ENCODE data around the gene ANKRD9.
A peak's percentile ranks its signal among the peaks of the same experiment; 100 is the strongest.
"Not testable (repeated sequence)": the region's sequence is repeated elsewhere in the genome, so short reads cannot be mapped to it uniquely, and the experiment has no call there.

The ANKRD9 gene

GRCh38 chr14:102537981-102538601, 28.5 kb upstream of the ANKRD9 start:
- DNase-seq = peak; percentile 45

GRCh38 chr14:102532204-102532658, 22.7 kb upstream of the ANKRD9 start:
- DNase-seq = no peak

- DNase-seq = no peak
Measured at GRCh38 chr14:102530828-102531478, 21.4 kb upstream of the ANKRD9 start.

- DNase-seq = no peak
Measured at GRCh38 chr14:102528431-102529170, 19.0 kb upstream of the ANKRD9 start.

GRCh38 chr14:102525929-102526497, 16.4 kb upstream of the ANKRD9 start:
- no peak for DNase-seq

GRCh38 chr14:102525219-102525928, 15.8 kb upstream of the ANKRD9 start:
- DNase-seq = peak; percentile 52

- DNase-seq = peak; percentile 100
Measured at GRCh38 chr14:102524451-102525218, 15.1 kb upstream of the ANKRD9 start.

- no peak for DNase-seq
Measured at GRCh38 chr14:102523569-102524450, 14.2 kb upstream of the ANKRD9 start.

- no peak for DNase-seq
Measured at GRCh38 chr14:102523200-102523568, 13.6 kb upstream of the ANKRD9 start.

- DNase-seq = not testable (repeated sequence)
Measured at GRCh38 chr14:102519709-102520108, 10.1 kb upstream of the ANKRD9 start.

GRCh38 chr14:102518063-102518648, 8.6 kb upstream of the ANKRD9 start:
- DNase-seq = no peak

GRCh38 chr14:102517392-102518062, 8.0 kb upstream of the ANKRD9 start:
- DNase-seq = peak; percentile 76

GRCh38 chr14:102516531-102517391, 7.2 kb upstream of the ANKRD9 start:
- peak; percentile 80 for DNase-seq

- no peak for DNase-seq
Measured at GRCh38 chr14:102514987-102515733, 5.6 kb upstream of the ANKRD9 start.

GRCh38 chr14:102513899-102514772, 4.6 kb upstream of the ANKRD9 start:
- DNase-seq = no peak

GRCh38 chr14:102512793-102513300, 3.3 kb upstream of the ANKRD9 start:
- no peak for DNase-seq

- no peak for DNase-seq
Measured at GRCh38 chr14:102511538-102511937, 2.0 kb upstream of the ANKRD9 start.

Data from islet precursor cell (in vitro differentiated cells).